Myocyte (in vitro differentiated cells): ENCODE results near the gene PAM. TPM values are rescaled to one million over a fixed set of nuclear protein-coding genes. Genes with fewer than 3 reads are reported as not detected.

Source experiments
- DNase-seq: peaks from one replicate; pipeline ENCODE4 v3.0.0-alpha.2; 2012; ENCODE audit warnings: low read depth
- polyA plus RNA-seq: library from polyadenylated mRNA; unstranded; fragments of >200 nt; gene quantifications from one replicate; pipeline ENCODE4 v1.2.1, GENCODE V29; 2012; ENCODE audit warnings: missing spikeins
- total RNA-seq: library from RNA; depleted of rRNA; stranded (reverse); fragments of >200 nt; gene quantifications from 2 replicates; pipeline ENCODE4 v1.2.3, GENCODE V29; 2014

The PAM gene
- total RNA-seq: 235 and 319 TPM in 2 replicates
- polyA plus RNA-seq: 216 TPM

DNA sequence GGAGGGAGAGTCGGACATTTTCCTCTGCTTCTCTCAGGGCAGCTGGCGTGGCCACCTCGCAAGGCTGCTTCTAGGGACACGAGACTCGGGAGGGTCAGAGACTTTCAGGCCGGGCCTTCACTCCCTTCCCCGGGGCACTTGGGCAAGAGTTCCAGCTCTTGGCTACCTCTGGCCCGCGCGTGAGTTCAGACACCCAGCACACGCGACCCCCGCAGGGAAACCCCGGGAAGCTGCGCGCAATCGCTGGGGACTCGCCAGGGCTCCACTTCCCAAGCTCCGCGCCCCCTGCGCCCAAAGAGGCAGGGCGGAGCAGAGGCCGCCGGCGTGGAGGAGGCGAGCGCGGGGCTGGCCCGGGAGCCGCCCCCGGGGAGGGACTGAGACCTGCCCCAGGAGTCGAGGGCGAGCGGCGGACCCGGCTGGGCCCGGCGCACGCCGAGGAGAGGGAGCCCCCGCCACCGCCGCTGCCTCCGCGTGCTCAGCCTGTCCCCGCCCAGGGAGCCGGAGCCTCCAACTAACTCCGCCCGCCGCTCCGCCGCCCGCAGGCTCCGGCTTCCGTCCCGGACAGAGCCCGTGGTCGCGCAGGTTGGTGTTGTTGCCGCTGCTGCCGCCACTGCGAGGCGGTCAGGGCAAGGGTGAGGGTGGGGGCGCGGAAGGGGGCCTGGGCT lies at the start of gene PAM:
Gene PAM (plus strand): TSS at position 539 of the 665 bp plus-strand sequence. CDS start 110,891 bp downstream, outside the sequence.
- peak; percentile 83 for DNase-seq

DNA sequence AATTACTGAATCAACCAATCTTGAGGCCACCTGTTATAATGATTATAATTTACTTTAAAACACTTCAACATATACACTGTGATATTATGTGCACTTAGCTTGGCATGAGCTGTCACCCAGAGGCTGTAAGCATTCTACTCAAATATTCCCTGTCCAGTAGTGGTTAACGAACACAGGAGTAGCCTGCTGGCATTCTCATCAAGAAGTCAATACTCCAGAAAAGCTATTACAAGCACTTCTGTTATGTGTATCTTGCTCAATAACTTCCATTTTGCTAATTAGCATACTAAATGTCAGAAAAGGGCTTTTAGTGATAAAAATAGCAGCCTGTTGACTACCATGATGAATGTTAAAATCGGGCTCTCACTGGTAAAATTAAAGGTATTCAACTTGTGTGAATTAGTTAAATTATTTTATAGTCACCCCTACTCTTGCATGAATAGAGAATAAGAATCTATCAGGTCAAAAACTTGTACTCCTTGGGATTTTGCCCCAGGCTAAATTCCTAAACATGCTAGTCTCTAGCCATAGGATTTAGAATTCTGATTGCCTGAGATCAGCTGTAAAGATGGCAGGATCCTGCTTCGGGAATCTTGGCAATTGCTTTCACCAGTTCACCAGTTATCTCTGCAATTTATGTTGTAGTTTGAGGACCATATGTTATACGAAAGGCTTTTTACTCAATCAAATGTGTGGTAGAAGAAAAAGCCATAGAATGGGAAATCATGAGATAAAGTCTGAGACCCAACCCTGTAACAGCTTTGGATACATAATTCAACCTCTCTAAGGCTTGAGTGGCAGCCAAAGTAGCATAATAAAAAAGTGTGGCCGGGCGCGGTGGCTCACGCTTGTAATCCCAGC lies 43.4 kb upstream of the PAM start:
- no peak for DNase-seq

DNA sequence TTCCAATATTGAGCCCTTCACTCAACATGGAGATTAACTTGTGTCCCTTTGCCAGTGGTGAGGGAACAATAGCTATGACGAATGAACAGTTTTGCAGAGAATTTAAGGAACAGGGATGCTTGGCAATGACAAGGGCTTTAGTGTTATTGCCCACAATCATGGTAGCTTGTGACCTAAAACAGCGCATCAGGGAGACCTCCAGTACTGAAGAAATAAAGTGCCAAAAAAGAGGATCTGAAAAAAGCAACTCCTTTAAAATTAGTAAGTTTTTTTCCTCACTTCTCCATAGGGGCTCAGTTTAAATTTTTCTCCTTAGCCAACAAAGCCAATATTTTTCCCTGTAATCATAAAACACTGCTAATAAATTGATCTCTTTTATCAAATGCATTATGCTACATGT lies 41.8 kb upstream of the PAM start:
- DNase-seq: no peak

DNA sequence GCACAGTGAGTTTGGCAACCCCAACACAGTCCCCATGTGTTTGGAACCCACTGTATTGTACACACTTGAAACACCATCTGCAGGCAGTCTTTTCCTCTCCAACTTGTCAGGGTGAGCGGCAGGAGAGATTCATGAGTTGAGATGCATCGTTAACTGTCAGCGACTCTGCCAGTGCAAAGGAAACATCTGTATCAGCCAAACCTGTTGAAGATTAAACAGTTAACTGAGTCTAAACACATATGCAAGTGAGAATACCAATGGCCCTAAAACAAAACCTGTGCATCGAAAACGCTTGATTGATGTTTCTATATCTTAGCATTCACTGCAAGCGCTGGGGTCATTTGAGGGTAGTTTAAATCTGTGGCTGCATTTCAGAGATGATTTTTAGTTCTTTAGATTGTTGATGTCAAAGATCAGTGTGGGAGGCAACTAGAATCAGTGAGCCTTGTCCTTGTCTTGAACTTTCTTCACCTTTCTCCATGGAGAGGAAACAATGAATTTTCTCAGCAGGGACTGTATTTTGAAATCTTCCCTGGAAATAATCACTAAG lies 41.3 kb upstream of the PAM start:
- DNase-seq: no peak

DNA sequence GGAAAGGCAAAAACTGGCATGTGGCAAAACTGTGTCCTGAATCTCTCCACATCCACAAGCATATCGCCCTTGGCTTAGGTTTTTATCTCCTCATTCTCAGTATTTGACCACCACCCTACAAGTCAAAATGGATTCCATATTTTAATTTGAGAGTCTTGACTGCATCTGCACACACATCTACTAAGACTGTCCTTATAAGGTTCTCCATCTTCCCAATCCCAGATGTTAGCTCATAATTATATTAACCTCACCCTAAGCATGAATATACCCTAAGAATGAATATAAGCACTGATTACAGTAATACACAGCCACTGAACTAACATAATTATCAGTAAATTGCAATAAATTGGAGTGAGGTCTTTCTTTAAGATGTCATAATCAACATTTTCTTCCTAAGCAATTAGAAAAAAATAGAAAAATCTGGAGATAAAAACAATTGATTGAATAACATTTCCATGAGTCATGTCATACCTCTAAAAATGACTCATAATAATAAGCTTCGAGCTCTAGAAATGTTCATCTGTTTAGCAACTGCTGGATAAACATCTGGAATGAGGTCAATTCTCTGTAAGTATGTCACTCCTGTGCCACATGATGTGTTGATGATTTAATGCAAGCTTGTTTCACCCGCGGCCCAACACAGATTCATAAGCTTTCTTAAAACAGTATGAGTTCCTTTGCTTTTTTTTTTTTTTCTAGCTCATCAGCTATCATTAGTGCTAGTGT lies 39.9 kb upstream of the PAM start:
- DNase-seq: peak; percentile 9

DNA sequence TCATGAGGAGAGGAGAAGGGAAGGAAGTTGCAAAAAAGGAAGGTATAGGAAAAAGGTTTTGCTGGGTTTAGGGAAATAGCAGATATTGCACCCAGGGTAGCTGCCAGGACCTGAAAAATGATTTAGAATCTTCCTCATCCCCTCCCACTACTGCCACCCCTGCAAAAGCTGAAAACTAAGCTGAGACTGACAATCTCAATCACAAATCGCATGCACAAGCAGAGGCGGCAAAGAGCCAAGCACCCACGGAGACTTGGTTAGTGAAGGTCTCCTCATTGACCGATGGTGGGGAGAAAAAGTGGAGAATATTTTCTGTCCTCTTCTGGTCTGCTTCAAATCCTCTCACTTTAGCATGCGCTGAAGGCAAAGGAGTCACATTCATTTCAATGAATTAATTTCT lies 39.1 kb upstream of the PAM start:
- DNase-seq: no peak

DNA sequence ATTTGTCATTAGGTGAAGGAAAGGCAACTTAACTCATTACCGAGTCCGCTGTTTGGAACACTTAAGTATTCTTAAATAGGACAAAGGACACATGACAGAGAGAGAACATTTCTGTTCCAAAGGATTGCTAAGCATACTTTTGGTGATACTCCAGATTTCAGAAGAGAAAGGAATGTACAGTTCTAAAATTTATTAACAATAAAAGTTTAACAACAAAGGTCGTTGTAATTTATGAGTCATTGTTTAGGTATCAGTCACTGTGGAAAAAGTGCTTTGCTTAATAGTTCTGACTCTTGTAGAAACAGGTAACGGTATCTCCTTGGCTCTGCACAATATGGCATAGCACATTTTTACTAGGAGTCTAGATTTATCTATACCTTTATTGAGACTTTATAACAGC lies 36.3 kb upstream of the PAM start:
- DNase-seq: no peak

DNA sequence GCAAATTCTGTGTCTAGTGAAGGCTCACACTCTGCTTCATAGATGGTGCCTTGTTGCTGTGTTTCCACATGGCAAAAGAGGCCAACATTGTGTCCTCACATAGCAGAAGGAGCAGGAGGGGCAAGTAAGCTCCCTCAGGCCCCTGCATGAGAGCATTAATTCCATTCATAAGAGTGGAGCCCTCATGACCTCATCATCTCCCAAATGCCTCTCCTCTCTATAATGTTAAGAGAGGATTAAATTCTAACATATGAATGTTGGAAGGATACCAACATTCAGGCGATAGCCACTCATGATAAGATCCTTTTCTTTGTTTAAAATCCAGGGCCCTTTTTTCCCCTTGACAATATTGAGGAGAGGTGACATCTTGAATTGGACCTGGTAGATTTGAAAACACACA lies 35.2 kb upstream of the PAM start:
- DNase-seq: no peak

DNA sequence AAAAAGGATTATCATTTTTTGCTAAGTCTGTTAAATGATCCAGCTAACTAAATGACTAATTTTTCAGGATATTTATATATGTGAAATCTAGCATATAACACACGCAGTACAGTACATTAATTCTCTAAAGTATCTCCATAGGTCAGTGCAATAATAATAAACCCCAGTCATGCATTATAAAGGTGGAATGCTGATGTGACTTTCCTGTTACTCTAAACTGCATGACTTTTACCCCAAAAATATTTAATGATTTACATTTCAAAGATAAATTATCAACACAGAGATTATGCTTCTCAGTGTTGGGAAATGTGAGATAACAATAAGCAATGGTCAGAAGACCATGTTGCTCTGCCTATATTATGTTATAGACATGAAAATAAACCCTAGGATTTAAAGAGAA lies 34.1 kb upstream of the PAM start:
- DNase-seq: no peak

DNA sequence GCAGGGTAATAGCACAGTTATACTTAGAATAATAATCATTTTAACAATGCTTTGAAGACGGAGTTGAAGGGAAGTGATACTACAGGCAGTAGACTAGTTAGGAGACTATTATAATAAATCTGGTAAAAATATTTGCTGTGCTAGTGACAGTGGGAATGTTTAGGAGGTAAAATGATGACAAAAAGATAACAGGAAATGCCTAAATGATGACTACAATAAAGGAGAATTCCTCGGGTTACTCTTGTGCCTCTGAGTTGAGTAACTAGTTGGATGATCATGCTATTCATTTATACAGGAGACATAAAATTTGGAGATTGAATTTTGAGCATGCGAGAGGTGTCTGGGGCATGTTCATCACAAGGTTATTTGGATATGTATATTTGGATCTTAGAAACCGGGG lies 32.2 kb upstream of the PAM start:
- DNase-seq: peak; percentile 2

DNA sequence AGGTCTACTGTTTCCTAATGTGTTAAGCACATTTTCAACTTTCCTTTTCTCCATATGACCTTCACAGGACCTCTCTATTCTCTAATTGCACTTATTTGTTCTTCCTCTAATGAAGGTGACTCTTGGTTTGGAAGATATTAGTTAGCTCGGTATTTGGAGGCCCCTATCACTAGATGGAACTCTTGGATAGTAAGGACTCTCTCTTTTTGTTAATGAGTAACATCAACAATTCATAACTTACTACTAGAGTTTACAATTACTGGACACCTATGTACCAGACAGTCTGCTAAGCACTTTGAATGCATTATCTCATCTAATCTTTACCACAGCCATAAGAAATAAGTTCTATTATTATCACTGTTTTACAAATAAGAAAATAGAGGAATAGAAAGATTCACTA lies 23.4 kb upstream of the PAM start:
- no peak for DNase-seq

DNA sequence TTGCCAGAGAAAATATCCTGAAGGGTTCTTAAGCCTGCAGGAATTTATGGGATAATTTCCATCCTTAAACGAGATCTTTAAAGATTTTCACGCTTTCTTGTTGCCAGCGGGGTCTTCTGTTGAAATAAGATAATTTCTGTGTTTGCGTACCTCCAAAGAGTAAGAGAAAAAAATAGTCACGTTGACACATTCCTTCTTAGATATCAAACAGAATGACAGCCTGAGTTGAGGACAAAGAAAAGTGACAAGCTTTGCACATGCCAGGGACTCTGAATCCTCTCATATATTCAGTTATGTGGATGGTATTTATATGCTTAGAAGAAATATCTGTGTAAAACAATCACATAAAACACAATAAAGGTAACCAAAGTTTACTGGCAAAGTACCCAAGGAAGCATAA lies 21.6 kb upstream of the PAM start:
- no peak for DNase-seq

DNA sequence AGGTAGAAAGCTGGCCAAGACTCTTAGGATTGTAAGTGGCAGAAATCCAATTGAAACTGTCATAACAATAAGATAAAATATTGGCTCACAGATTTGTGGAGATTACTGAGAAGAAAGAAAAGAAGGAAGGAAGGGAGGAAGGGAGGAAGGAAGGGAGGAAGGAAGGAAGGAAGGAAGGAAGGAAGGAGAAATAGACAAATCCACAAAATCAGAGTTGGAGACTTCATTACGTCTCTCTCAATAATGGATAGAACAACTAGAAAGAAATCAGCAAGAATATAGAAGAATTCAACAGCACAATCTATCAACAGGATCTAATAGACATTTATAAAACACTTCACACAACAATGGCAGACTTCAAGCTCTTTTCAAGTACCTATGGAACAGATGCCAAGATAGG lies 17.9 kb upstream of the PAM start:
- no peak for DNase-seq

DNA sequence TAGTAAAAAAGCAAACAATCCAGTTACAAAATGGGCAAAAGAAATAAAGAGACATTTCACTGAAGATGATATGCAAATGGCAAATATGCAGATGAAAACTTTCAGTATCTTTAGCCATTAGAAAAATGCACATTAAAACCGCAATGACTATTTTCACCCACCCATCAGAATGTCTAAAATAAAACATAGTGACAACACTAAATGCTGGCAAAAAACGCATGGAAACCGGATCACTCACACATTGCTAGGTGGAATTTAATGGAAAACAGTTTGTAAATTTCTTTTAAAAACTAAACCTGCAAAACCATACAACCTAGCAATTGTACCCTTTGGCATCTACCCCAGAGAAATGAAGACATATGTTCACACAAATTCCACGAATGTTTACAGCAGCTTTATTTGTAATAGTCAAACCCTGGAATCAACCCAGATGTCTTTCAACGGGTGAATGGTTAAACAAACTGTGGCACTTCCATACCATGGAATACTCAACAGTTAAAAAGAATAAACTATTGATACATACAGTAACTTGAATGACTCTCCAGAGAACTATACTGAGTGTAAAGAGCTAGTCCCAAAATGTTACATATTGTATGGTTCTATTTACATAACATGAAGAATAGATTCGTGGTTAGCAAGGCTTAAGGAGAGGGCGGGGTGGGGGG lies 17.2 kb upstream of the PAM start:
- DNase-seq: no peak

DNA sequence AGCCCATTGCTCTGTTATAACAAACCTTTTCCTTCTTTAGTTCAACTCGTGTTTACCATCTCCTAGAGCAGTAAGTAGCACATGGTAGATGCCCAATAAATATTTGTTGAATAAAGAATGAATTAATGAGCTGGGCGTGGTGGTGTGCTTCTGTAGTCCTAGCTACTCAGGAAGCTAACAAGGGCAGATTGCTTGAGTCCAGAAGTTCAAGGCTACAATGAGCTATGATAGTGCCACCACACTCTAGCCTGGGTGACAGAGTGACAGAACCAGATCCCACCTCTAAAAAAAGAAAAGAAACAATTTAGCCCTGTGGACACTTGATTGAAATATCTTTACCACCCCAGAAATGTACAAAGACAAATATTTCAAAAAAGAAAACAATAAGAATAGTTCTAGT lies 14.6 kb upstream of the PAM start:
- no peak for DNase-seq

DNA sequence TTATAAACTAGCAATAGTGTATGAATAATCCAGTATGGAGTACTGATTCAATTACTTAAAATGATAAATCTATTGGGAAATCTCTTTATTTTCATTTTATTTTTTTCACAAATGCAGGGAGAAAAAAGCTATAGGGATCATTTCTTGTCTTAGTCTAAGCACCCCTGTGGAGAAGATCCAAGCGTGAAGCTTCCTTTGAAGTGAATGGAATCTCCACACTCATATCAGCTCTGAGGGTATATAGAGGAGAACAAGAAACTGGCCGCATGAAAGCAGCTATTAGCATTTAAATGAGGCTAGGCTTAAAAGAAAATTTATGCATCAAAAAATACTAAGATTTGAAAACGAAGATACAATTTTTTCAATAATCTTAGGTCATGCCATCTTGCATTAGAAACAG lies 12.9 kb upstream of the PAM start:
- no peak for DNase-seq

DNA sequence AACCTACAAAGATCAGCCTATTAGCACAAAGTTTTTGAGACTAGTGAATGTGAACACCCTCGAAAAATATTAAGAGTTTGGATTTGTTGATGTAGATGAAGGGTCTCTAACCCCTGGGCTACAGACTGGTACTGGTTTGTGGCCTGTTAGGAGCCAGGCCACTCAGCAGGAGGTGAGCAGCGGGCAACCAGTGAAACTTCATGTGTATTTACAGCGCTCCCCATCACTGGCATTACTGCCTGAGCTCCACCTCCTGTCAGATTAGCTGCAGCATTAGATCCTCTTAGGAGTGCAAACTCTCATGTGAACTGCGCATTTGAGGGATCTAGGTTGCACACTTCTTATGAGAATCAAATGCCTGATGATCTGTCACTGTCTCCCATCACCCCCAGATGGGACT lies 11.2 kb upstream of the PAM start:
- no peak for DNase-seq

DNA sequence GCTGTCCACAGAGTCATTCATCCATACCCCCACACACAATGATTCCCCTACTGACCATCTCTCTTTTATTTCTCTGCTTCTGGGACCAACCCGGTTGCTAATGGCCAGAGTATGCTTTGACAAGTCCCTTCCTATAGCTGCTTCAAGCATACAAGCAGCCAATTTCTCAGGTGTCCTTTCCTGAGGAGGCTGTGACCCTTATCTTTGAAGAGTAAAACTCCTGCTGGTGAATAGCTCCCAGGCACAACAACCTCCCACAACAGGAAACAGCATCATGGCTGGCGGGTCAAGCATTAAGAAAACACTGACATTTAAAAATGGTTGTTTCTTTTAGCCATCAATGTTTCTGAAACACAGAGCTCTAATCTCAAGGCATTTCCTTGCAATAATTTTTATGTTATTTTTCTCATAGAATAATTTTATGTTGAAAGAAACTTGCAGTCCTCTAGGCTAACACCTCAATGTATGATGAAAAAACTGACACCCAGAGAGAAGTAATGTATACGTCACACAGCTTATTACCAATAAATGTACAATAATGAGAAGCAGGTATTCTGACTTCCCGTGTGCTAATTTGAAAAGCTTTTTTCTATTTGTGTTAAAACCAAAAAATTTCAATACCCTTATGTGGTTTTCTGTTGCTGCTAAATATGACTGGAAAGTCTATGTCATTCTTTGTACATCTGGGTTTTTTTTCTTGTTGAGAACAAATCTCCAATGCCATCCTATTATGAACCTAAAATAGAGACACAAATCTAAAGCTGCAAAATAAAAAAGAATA lies 7.5 kb upstream of the PAM start:
- DNase-seq: no peak

DNA sequence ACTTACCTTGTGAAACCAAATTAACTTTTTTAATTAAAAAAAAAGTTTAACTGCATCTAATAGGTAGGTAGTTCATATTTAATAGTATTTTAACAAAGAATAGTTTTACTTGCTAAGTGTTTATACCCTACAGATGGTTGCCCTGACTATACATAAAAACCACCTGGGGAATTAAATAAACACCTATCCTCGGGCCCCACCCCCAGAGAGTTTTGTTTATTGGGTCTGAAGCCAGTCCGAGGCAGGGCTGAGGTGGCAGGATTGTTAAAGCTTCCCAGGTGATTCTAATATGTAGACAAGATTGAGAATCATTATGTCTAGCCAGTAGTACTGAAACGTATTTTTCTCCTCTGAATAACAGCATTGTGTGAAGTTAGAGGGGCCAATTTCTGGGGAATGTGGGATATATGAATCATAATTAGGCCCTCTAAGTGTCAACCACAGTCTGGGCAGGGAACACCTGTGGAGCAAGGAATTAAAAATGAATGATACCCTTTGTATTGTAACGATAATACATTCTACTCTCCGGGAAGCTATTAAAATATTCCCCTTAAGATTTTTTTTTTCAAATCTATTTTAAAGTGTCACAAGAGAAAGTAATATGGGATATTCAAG lies 5.6 kb upstream of the PAM start:
- DNase-seq: no peak
